SW480 (cell line): Measurements from ENCODE around the gene CD46.

Experiments used
- DNase-seq: peaks from one replicate; pipeline ENCODE4 v3.0.0-alpha.2; 2016; ENCODE audit warnings: low spot score

CD46 gene

GRCh38 chr1:207797229-207797973 lies 45.5 kb downstream of the CD46 start:
- DNase-seq: peak; percentile 62

- DNase-seq: no peak
Observed at GRCh38 chr1:207798847-207799246, 47.0 kb downstream of the CD46 start.

GRCh38 chr1:207799989-207800648 lies 48.3 kb downstream of the CD46 start:
- no peak for DNase-seq

- no peak for DNase-seq
Observed at GRCh38 chr1:207801819-207802218, 50.0 kb downstream of the CD46 start.

GRCh38 chr1:207803678-207804077 lies 51.8 kb downstream of the CD46 start:
- no peak for DNase-seq

GRCh38 chr1:207804721-207805468 lies 53.0 kb downstream of the CD46 start:
- DNase-seq: no peak

GRCh38 chr1:207805841-207806421 lies 54.1 kb downstream of the CD46 start:
- DNase-seq: no peak

GRCh38 chr1:207806531-207807325 lies 54.9 kb downstream of the CD46 start:
- no peak for DNase-seq

- no peak for DNase-seq
Observed at GRCh38 chr1:207807326-207807689, 55.5 kb downstream of the CD46 start.

GRCh38 chr1:207807690-207808321 lies 56.0 kb downstream of the CD46 start:
- DNase-seq: no peak

GRCh38 chr1:207808322-207808705 lies 56.5 kb downstream of the CD46 start:
- DNase-seq: no peak

- DNase-seq: no peak
Observed at GRCh38 chr1:207808911-207809555, 57.2 kb downstream of the CD46 start.

- no peak for DNase-seq
Observed at GRCh38 chr1:207810173-207810572, 58.3 kb downstream of the CD46 start.

GRCh38 chr1:207810606-207811295 lies 58.9 kb downstream of the CD46 start:
- no peak for DNase-seq

- DNase-seq: no peak
Observed at GRCh38 chr1:207811319-207811718, 59.5 kb downstream of the CD46 start.

- peak; percentile 28 for DNase-seq
Observed at GRCh38 chr1:207811920-207812720, 60.3 kb downstream of the CD46 start.

- DNase-seq: no peak
Observed at GRCh38 chr1:207812778-207813511, 61.1 kb downstream of the CD46 start.

- DNase-seq: no peak
Observed at GRCh38 chr1:207813512-207813881, 61.6 kb downstream of the CD46 start.

GRCh38 chr1:207813946-207814345 lies 62.1 kb downstream of the CD46 start:
- no peak for DNase-seq
